ENCODE data around the gene TCF7.

DNA sequence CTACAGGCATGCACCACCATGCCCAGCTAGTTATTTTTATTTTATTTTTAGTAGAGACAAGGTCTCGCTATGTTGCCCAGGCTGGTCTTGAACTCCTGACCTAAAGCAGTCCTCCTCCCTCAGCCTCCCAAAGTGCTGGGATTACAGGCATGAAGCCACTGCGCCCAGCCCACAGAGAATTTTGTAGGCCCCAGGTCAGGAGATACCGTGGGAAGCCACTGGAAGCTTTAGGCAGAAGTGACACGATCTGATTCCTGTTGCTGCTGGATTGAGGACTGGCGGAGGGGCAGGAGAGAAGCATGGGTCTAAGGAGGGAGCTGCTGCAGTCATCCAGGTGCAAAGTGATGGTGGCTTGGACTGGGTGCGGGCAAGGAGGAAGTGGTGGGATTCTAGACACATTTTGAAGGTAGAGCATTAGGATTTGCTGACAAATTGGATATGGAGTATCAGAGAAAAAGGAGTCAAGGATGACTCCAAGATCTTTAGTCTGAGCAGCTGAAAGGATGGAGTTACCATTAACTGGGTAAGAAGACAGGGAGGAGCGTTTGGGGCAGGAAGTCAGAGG, 20.7 kb downstream of the TCF7 start:
- TF ChIP-seq, protein P1, sequence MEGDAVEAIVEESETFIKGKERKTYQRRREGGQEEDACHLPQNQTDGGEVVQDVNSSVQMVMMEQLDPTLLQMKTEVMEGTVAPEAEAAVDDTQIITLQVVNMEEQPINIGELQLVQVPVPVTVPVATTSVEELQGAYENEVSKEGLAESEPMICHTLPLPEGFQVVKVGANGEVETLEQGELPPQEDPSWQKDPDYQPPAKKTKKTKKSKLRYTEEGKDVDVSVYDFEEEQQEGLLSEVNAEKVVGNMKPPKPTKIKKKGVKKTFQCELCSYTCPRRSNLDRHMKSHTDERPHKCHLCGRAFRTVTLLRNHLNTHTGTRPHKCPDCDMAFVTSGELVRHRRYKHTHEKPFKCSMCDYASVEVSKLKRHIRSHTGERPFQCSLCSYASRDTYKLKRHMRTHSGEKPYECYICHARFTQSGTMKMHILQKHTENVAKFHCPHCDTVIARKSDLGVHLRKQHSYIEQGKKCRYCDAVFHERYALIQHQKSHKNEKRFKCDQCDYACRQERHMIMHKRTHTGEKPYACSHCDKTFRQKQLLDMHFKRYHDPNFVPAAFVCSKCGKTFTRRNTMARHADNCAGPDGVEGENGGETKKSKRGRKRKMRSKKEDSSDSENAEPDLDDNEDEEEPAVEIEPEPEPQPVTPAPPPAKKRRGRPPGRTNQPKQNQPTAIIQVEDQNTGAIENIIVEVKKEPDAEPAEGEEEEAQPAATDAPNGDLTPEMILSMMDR (IDR thresholded peaks at IDR 0.05 in 4 of 5, conservative IDR thresholded peaks at IDR 0.05 in 1 of 5): no peak
- TF ChIP-seq POLR2A (IDR thresholded peaks at IDR 0.05): no peak
